ENCODE data around the gene TRAF3IP1.

GRCh38 chr2:238389988-238390589, 69.8 kb downstream of the TRAF3IP1 start:
- TF ChIP-seq CTCF (conservative IDR thresholded peaks at IDR 0.05 in 1 of 2, IDR thresholded peaks at IDR 0.05 in 1 of 2; ENCODE audit: low read depth in 1 of 2, low read length in 2 of 2) (no peak), EZH2 (IDR thresholded peaks at IDR 0.05; ENCODE audit: low read length, missing control alignments) (no peak)
